Heart left ventricle (tissue), 13 donors: ENCODE measurements around the gene GNPDA1.

Source experiments
- POLR2A ChIP-seq, 2 donors: fragments of 450-650 bp; IDR thresholded peaks; one replicate each; pipeline ENCODE4 v1.6.1; 2017; ENCODE audit warnings: antibody characterized with exemption in 2 of 2, mild to moderate bottlenecking in 2 of 2, moderate library complexity in 2 of 2
- TF ChIP-seq, protein P1 (sequence below), 12 donors: fragments of 200-600 bp; sonication (generic) in 4 of 12; IDR thresholded peaks; one replicate each; pipeline versions ENCODE4 v1.5.0 to v1.8.0; 2018 to 2022; ENCODE audit warnings: antibody characterized with exemption in 12 of 12, mild to moderate bottlenecking in 5 of 12
- donor health status: ischemic (EF 13 %, LVEDD 7.1; RV severe dilation, severe dysfunction).
- donor health status: DM: no; HTN: yes; CAD: no.
- donor health status: DM: no; HTN: no; CAD: no.
- donor health status: ischemic (EF 25% LVEDD 6.9; RV normal size, moderate dysfunction).
- donor health status: ischemic (EF 25% LVEDD 5.7; RV mildly dilated, moderate dysfunction).
- donor health status: ischemic (EF 35%, LVEDD 5.7; RV mildly dilated, moderate dysfunction).
- donor health status: nonischemic (EF 11% LVEDD 7.7; RV severe dilation, severe dysfunction).
- donor health status: DM: yes; HTN: yes; CAD: no.
- donor health status: PGD.
- donor health status: ischemic (EF 29% LVEDD 5.4; RV normal size, mild dysfunction).
- donor health status: nonischemic (EF 23%, LVEDD 6.1; RV moderate dilation, normal function).

- TF ChIP-seq, protein P1, sequence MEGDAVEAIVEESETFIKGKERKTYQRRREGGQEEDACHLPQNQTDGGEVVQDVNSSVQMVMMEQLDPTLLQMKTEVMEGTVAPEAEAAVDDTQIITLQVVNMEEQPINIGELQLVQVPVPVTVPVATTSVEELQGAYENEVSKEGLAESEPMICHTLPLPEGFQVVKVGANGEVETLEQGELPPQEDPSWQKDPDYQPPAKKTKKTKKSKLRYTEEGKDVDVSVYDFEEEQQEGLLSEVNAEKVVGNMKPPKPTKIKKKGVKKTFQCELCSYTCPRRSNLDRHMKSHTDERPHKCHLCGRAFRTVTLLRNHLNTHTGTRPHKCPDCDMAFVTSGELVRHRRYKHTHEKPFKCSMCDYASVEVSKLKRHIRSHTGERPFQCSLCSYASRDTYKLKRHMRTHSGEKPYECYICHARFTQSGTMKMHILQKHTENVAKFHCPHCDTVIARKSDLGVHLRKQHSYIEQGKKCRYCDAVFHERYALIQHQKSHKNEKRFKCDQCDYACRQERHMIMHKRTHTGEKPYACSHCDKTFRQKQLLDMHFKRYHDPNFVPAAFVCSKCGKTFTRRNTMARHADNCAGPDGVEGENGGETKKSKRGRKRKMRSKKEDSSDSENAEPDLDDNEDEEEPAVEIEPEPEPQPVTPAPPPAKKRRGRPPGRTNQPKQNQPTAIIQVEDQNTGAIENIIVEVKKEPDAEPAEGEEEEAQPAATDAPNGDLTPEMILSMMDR (IDR thresholded peaks at IDR 0.05), result no peak
- TF ChIP-seq POLR2A (IDR thresholded peaks at IDR 0.05), result no peak
Observed at GRCh38 chr5:141978389-141978788, 34.4 kb downstream of the GNPDA1 start.
